Measurements from ENCODE around the gene EDA2R.

The EDA2R gene

GRCh38 chrX:66638591-66639500 lies at the start of gene EDA2R:
EDA2R (minus strand) TSS chrX:66639078; CDS start chrX:66616020, 23,058 bp downstream.
- DNase-seq (ENCODE audit: low read depth): no peak

- DNase-seq (ENCODE audit: low read depth): no peak
Observed at GRCh38 chrX:66684196-66684595, 45.3 kb upstream of the EDA2R start.

GRCh38 chrX:66680451-66680850 lies 41.6 kb upstream of the EDA2R start:
- DNase-seq (ENCODE audit: low read depth): no peak

- no peak for DNase-seq (ENCODE audit: low read depth)
Observed at GRCh38 chrX:66677430-66677829, 38.6 kb upstream of the EDA2R start.

- DNase-seq (ENCODE audit: low read depth): no peak
Observed at GRCh38 chrX:66676990-66677389, 38.1 kb upstream of the EDA2R start.

- no peak for DNase-seq (ENCODE audit: low read depth)
Observed at GRCh38 chrX:66676413-66676812, 37.5 kb upstream of the EDA2R start.

- no peak for DNase-seq (ENCODE audit: low read depth)
Observed at GRCh38 chrX:66675541-66675940, 36.7 kb upstream of the EDA2R start.

- DNase-seq (ENCODE audit: low read depth): no peak
Observed at GRCh38 chrX:66674506-66674905, 35.6 kb upstream of the EDA2R start.

- DNase-seq (ENCODE audit: low read depth): no peak
Observed at GRCh38 chrX:66672106-66672505, 33.2 kb upstream of the EDA2R start.

- DNase-seq (ENCODE audit: low read depth): no peak
Observed at GRCh38 chrX:66654411-66654810, 15.5 kb upstream of the EDA2R start.

- no peak for DNase-seq (ENCODE audit: low read depth)
Observed at GRCh38 chrX:66635360-66635759, 3.5 kb downstream of the EDA2R start.

- no peak for DNase-seq (ENCODE audit: low read depth)
Observed at GRCh38 chrX:66634272-66634671, 4.6 kb downstream of the EDA2R start.

- DNase-seq (ENCODE audit: low read depth): no peak
Observed at GRCh38 chrX:66633541-66633940, 5.3 kb downstream of the EDA2R start.

GRCh38 chrX:66632981-66633380 lies 5.9 kb downstream of the EDA2R start:
- no peak for DNase-seq (ENCODE audit: low read depth)

GRCh38 chrX:66632473-66632872 lies 6.4 kb downstream of the EDA2R start:
- no peak for DNase-seq (ENCODE audit: low read depth)

GRCh38 chrX:66625525-66625924 lies 13.4 kb downstream of the EDA2R start:
- DNase-seq (ENCODE audit: low read depth): no peak

- no peak for DNase-seq (ENCODE audit: low read depth)
Observed at GRCh38 chrX:66622209-66622608, 16.7 kb downstream of the EDA2R start.

- DNase-seq (ENCODE audit: low read depth): no peak
Observed at GRCh38 chrX:66616944-66617343, 21.9 kb downstream of the EDA2R start.

- no peak for DNase-seq (ENCODE audit: low read depth)
Observed at GRCh38 chrX:66602381-66602938, 36.4 kb downstream of the EDA2R start.

GRCh38 chrX:66601522-66601921 lies 37.4 kb downstream of the EDA2R start:
- DNase-seq (ENCODE audit: low read depth): no peak

- DNase-seq (ENCODE audit: low read depth): no peak
Observed at GRCh38 chrX:66579219-66579618, 59.7 kb downstream of the EDA2R start.

GRCh38 chrX:66553973-66554372 lies 84.9 kb downstream of the EDA2R start:
- DNase-seq (ENCODE audit: low read depth): no peak

- DNase-seq (ENCODE audit: low read depth): no peak
Observed at GRCh38 chrX:66547847-66548369, 91.0 kb downstream of the EDA2R start.
